Omental fat pad (tissue), 4 donors: Measurements from ENCODE around the gene PHLDA3. TPM values are rescaled to one million over a fixed set of nuclear protein-coding genes. Genes with fewer than 3 reads are reported as not detected.

Experiments used
- ATAC-seq: fragments of 150-250 bp; one replicate; pipeline ENCODE4 v1.9.1; 2016; ENCODE audit warnings: mild to moderate bottlenecking, moderate library complexity; ENCODE audit not compliant: low FRiP score
- DNase-seq: peaks from one replicate; pipeline ENCODE4 v3.0.0-alpha.2; 2019; ENCODE audit warnings: low spot score
- total RNA-seq, 4 donors: library from RNA; depleted of rRNA; stranded (reverse); fragments of >200 nt; gene quantifications; one replicate each; pipeline ENCODE4 v1.1.0, GENCODE V29; 2016
- TF ChIP-seq, protein P1 (sequence below), 3 donors: fragments of 450-650 bp; IDR thresholded peaks; one replicate each; pipeline ENCODE4 v1.5.1; 2016 to 2017; ENCODE audit warnings: antibody characterized with exemption in 3 of 3, mild to moderate bottlenecking in 3 of 3, moderate library complexity in 2 of 3

Gene PHLDA3
- total RNA-seq, 4 donors from 2014 or later, result 95.2 to 392 (median 148) TPM

DNA sequence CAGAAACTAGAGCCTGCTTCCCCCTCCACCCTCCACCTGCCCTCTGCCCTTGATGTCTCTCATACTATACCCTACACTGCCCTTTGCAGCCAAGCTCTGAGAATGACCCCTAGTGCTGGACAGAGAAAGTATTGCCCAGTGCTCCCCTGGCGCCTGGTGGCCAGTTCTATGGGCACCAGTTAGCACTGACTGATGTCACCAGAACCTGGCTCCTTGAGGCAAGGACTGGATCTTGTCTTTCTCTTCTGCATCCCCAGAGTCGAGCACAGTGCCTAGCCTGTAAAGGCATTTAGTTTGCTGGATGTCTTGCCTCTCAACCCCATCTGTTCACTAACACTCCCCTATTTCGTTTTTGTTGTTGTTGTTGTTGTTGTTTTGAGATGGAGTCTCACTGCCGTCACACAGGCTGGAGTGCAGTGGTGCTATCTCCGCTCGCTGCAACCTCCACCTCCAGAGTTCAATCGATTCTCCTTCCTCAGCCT is 5.9 kb downstream of the PHLDA3 start:
- ATAC-seq, result no peak

DNA sequence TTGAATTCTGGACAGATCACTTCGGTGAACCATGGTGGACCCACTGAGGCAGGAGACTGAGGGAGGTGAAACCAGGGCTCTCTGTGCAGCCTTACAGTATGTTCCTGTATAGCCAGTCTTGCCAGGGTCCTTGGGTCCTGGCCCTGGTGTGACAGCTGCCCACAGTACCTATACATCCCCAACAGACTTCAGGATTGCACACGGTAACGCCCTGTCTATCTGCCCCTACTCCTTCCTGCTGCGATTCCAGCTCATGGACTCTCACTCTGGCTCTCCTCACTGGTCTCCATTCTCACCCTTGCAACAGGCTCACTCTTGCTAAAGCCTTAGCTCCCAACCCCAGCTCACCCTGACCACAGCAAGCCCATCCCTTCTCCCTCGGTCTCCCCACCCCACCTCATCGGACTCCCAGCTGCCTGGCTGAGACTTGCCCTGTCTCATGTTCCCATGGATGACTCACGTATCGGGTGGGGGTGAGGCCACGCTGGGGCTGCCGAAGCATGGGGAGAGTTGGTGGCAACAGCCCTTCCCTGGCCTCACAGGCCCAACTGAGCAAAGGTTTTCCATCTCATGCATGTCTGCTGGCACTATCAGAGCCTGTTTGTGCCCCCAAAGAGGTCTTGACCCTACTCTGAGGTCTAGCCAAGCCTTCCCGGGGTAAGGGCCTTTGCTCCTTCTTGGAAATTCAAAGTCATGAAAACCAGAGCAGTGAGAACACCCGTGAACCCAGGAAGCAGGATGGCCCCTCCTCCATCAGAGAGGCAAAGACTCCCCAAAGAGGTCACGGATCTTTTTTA is 7.1 kb downstream of the PHLDA3 start:
- peak; percentile 60 for ATAC-seq
- no peak for DNase-seq

More for the DNA sequence above, 5.9 kb downstream of the PHLDA3 start:
- DNase-seq, result no peak
- TF ChIP-seq, protein P1, sequence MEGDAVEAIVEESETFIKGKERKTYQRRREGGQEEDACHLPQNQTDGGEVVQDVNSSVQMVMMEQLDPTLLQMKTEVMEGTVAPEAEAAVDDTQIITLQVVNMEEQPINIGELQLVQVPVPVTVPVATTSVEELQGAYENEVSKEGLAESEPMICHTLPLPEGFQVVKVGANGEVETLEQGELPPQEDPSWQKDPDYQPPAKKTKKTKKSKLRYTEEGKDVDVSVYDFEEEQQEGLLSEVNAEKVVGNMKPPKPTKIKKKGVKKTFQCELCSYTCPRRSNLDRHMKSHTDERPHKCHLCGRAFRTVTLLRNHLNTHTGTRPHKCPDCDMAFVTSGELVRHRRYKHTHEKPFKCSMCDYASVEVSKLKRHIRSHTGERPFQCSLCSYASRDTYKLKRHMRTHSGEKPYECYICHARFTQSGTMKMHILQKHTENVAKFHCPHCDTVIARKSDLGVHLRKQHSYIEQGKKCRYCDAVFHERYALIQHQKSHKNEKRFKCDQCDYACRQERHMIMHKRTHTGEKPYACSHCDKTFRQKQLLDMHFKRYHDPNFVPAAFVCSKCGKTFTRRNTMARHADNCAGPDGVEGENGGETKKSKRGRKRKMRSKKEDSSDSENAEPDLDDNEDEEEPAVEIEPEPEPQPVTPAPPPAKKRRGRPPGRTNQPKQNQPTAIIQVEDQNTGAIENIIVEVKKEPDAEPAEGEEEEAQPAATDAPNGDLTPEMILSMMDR (IDR thresholded peaks at IDR 0.05), result no peak

DNA sequence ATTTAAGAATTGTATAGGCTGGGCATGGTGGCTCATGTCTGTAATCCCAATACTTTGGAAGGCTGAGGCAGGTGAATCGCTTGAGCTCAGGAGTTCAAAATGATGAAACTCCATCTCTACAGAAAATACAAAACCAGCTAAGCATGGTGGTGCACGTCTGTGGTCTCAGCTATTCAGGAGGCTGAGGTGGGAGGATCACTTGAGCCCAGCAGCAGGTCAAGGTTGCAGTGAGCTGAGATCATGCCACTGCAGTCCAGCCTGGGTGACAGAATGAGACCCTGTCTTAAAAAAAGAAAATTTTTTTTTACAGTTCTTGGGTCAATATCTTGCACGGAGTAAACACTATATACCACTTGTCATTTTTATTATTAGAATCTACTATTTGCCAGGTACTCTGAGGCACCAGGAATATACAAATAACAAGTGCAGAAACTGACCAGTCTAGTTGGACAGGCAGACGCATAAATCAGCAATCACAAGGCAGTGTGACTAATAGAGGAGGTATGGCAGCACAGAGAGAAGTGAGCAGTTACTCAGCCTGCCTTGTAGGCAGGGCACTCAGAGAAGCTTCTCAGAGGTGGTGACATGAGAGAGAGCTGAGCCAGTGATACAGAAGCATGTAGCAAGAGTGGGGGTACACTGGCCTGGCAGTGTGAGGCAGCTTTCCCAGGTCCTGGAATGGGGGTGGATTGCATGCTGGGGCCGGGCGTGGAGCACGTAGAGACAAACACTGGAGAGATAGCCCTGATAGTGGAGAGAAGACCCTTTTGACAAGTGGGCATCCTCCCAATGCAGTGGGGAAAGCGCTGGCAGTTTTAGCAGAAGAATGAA is 8.0 kb downstream of the PHLDA3 start:
- DNase-seq (no peak), ATAC-seq (peak; percentile 93)
- TF ChIP-seq, protein P1 (IDR thresholded peaks at IDR 0.05), result no peak

More for the DNA sequence above, 7.1 kb downstream of the PHLDA3 start:
- TF ChIP-seq, protein P1 (IDR thresholded peaks at IDR 0.05), result no peak

DNA sequence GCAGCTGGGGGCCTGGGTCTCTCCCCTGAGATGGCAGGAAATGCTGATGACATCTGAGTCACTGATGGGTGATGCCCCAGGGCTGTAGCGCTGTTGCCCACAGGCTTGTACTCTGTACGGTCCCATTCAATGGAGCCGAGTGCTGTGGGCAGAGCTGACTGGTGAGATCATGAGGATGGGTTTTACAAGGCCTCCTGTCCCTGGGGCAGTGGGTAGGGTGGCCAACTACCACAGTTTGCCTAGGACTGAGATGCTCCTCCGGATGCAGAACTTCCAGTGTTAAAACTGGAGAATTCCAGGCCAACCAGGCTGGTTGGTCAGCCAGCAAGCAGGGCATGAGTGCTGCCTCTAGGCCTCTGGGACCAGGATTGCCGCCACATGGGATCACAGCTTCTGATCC is 9.2 kb downstream of the PHLDA3 start:
- TF ChIP-seq, protein P1 (IDR thresholded peaks at IDR 0.05), result no peak
- no peak for ATAC-seq

DNA sequence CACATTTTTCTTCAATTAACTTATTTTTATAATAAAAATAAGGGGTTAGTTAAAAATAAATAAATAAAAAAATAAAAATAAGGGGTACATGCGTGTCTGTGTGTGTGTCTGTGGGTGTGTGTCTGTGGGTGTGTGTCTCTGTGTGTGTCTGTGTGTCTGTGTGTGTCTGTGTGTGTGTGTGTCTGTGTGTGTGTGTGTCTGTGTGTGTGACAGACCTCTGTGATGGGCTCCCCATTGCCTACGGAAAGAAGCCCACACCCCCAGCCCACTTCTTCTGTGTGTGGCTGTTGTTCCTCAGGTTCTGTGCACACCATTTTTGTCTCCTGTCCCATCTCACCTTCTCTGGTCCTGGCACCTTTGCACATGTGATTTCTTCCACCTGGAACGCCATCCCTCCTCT is 9.9 kb downstream of the PHLDA3 start:
- DNase-seq (no peak), ATAC-seq (no peak)
- TF ChIP-seq, protein P1 (IDR thresholded peaks at IDR 0.05), result no peak

More for the DNA sequence above, 9.2 kb downstream of the PHLDA3 start:
- no peak for DNase-seq

DNA sequence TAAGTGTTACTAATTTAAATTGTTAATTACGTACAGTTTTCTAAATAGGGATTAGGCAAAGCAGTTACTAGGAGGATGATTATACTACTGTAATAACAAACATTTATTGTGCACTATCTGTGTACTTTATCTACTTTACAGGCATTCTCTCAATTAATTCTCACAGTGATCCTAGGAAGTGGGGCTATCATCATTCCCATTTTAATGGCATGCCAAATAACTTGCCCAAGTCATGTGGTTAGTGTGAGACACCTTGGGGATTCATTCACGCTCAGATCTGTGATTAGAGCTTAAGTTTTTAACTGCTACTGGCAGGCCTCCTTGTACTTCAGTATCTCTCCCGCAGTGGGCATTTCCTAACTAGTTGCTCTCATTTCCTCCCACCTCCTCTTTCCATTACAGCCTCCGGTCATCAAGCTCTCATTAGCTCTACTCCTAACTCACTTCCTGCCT is 11.5 kb downstream of the PHLDA3 start:
- ATAC-seq (no peak), DNase-seq (no peak)
- TF ChIP-seq, protein P1 (IDR thresholded peaks at IDR 0.05), result no peak
